AG04450 (cell line): Measurements from ENCODE around the gene BRCC3. TPM values are rescaled to one million over a fixed set of nuclear protein-coding genes. Genes with fewer than 3 reads are reported as not detected.

ENCODE experiments used
- CTCF ChIA-PET: fragments of 300-600, 350-600 bp; formaldehyde crosslinking; extraction: SDS; loops from one replicate; lab custom pipeline; 2022; ENCODE audit warnings: antibody characterized with exemption, inconsistent platforms; lab: Charles Lee
- POLR2A ChIA-PET: fragments of 350-600 bp; formaldehyde crosslinking; extraction: SDS; loops from one replicate; lab custom pipeline; 2021; ENCODE audit warnings: antibody characterized with exemption, inconsistent platforms; lab: Yijun Ruan, JAX
- DNase-seq: peaks from one replicate; pipeline ENCODE4 v3.0.0-alpha.2; 2011; ENCODE audit warnings: low read depth, low spot score
- H3K27ac ChIP-seq: one replicate; pipeline ENCODE4 v1.5.1; 2012; ENCODE audit warnings: low read depth, low read length, control low read depth
- H3K27me3 ChIP-seq: one replicate; pipeline ENCODE4 v1.6.0; 2012; ENCODE audit warnings: low read length; ENCODE audit not compliant: control insufficient read depth, insufficient read depth
- H3K4me3 ChIP-seq: 2 replicates; pipeline ENCODE4 v1.5.1; 2011; ENCODE audit warnings: mild to moderate bottlenecking, low read depth, low read length, control low read depth
- H3K9me3 ChIP-seq: 2 replicates; pipeline ENCODE4 v1.5.1; 2012; ENCODE audit warnings: low read length; ENCODE audit not compliant: control insufficient read depth, insufficient read depth
- polyA plus RNA-seq: library from polyadenylated mRNA; depleted of rRNA; stranded (reverse); fragments of >200 nt; gene quantifications from 2 replicates; pipeline ENCODE4 v1.2.3, GENCODE V29; 2011
- TF ChIP-seq, protein P1 (sequence below): IDR thresholded peaks from 2 replicates; pipeline ENCODE4 v1.5.1; 2011; ENCODE audit warnings: low read depth, low read length, control low read depth, inconsistent platforms

The BRCC3 gene
- polyA plus RNA-seq, 1 experiment, result 23.0 TPM

DNA sequence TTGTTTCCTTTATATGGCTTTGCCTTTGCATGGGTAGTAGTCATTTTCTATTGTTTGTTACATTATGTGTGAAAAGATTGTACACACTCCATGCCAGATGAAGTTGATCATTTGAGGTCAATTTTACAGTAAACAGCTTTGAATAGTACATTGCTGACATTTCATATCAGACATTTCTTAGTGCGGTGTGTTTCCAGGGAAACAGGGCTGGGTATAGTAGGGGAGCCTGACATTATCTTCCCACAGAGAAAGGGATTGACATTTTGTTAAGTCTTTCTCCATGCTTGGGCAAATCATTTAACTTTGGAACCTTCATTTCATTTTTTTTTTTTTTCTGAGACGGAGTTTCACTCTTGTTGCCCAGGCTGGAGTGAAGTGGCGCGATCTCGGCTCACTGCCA, 39.7 kb upstream of the BRCC3 start:
- no peak overlapping the region for H3K4me3 ChIP-seq
- ChIA-PET POLR2A (no interaction called here), CTCF (no interaction called here)
- TF ChIP-seq, protein P1, sequence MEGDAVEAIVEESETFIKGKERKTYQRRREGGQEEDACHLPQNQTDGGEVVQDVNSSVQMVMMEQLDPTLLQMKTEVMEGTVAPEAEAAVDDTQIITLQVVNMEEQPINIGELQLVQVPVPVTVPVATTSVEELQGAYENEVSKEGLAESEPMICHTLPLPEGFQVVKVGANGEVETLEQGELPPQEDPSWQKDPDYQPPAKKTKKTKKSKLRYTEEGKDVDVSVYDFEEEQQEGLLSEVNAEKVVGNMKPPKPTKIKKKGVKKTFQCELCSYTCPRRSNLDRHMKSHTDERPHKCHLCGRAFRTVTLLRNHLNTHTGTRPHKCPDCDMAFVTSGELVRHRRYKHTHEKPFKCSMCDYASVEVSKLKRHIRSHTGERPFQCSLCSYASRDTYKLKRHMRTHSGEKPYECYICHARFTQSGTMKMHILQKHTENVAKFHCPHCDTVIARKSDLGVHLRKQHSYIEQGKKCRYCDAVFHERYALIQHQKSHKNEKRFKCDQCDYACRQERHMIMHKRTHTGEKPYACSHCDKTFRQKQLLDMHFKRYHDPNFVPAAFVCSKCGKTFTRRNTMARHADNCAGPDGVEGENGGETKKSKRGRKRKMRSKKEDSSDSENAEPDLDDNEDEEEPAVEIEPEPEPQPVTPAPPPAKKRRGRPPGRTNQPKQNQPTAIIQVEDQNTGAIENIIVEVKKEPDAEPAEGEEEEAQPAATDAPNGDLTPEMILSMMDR, result no peak
- no peaks in the 10 kb centered on the region for H3K27me3 ChIP-seq
- H3K27ac ChIP-seq, result no peak overlapping the region
- no peaks in the 10 kb centered on the region for H3K9me3 ChIP-seq
- no peak for DNase-seq

GRCh38 chrX:155035688-155036087, 35.6 kb upstream of the BRCC3 start:
- Histone ChIP-seq H3K27ac (no peak overlapping the region), H3K9me3 (no peaks in the 10 kb centered on the region), H3K4me3 (no peak overlapping the region), H3K27me3 (no peaks in the 10 kb centered on the region)
- no peak for DNase-seq
- CTCF ChIA-PET, result no interaction called here
- TF ChIP-seq, protein P1, result no peak
- POLR2A ChIA-PET, result no interaction called here

- CTCF ChIA-PET, result interaction anchor here (1.0 to 1.9 kb wide), 2 partner anchors 11 to 13 kb away, joined by 4 to 6 read pairs; no protein-coding TSS in a partner anchor
Measured at GRCh38 chrX:155046129-155046810, 25.0 kb upstream of the BRCC3 start.

GRCh38 chrX:155046811-155047528, 24.3 kb upstream of the BRCC3 start:
- TF ChIP-seq, protein P1, result no peak
- no peak for DNase-seq
- ChIA-PET CTCF (interaction anchor here (1.0 to 1.9 kb wide), 2 partner anchors 10 to 12 kb away, joined by 4 to 6 read pairs; no protein-coding TSS in a partner anchor), POLR2A (no interaction called here)
- Histone ChIP-seq H3K9me3 (no peaks in the 10 kb centered on the region), H3K4me3 (no peak overlapping the region), H3K27me3 (no peaks in the 10 kb centered on the region), H3K27ac (no peak overlapping the region)

More at GRCh38 chrX:155046129-155046810, 25.0 kb upstream of the BRCC3 start:
- H3K27me3 ChIP-seq, result no peaks in the 10 kb centered on the region
- no peaks in the 10 kb centered on the region for H3K9me3 ChIP-seq
- POLR2A ChIA-PET, result no interaction called here
- TF ChIP-seq, protein P1, result no peak
- H3K27ac ChIP-seq, result no peak overlapping the region
- no peak overlapping the region for H3K4me3 ChIP-seq
- no peak for DNase-seq
